PC-9 (cell line): Measurements from ENCODE around the gene SPDYE16. TPM values are rescaled to one million over a fixed set of nuclear protein-coding genes. Genes with fewer than 3 reads are reported as not detected.
"Not testable (repeated sequence)": the region's sequence is repeated elsewhere in the genome, so short reads cannot be mapped to it uniquely, and the experiment has no call there.

Experiments
- BruUV-seq: library from RNA; stranded (reverse); fragments of 400-500 nt; replicated peaks from 2 replicates; lab custom pipeline; 2021; lab: Mats Ljungman, UMichigan
- CTCF ChIA-PET: fragments of 300-600 bp; sonication (Branson Sonifier 250); formaldehyde crosslinking; loops from one replicate; lab custom pipeline; 2022; ENCODE audit warnings: antibody characterized with exemption; lab: Charles Lee
- POLR2A ChIA-PET: fragments of 300-600 bp; sonication (Branson Sonifier 250); formaldehyde crosslinking; loops from one replicate; lab custom pipeline; 2022; ENCODE audit warnings: antibody characterized with exemption; ENCODE audit not compliant: unreplicated experiment; lab: Charles Lee
- DNase-seq, 2 experiments: peaks; one replicate each; pipeline versions ENCODE4 v3.0.0 to v3.0.0-alpha.2; 2015 to 2022; ENCODE audit warnings: mixed read lengths in 1 of 2
- H2AFZ ChIP-seq: fragments of 200-600 bp; sonication (generic); 2 replicates; pipeline ENCODE4 v1.8.1; 2017; ENCODE audit warnings: antibody characterized with exemption
- H3F3A ChIP-seq: fragments of 200-600 bp; sonication (generic); 2 replicates; pipeline ENCODE4 v1.8.1; 2017; ENCODE audit warnings: antibody characterized with exemption, mild to moderate bottlenecking, low read depth; ENCODE audit not compliant: insufficient read depth
- H3K27ac ChIP-seq: fragments of 200-600 bp; sonication (generic); 2 replicates; pipeline ENCODE4 v1.6.1; 2016; ENCODE audit warnings: mixed run types
- H3K27me3 ChIP-seq: fragments of 200-600 bp; sonication (generic); 2 replicates; pipeline ENCODE4 v1.6.1; 2016; ENCODE audit warnings: low read depth, mixed run types; ENCODE audit not compliant: insufficient read depth
- H3K36me3 ChIP-seq: fragments of 200-600 bp; sonication (generic); 2 replicates; pipeline ENCODE4 v1.6.1; 2016; ENCODE audit warnings: low read depth, mixed run types
- H3K4me1 ChIP-seq: fragments of 200-600 bp; sonication (generic); replicated peaks from 2 replicates; pipeline ENCODE4 v1.6.1; 2016; ENCODE audit warnings: mixed run types; ENCODE audit not compliant: insufficient read depth
- H3K4me2 ChIP-seq: fragments of 200-600 bp; sonication (generic); 2 replicates; pipeline ENCODE4 v1.6.1; 2017; ENCODE audit warnings: mixed run types
- H3K4me3 ChIP-seq: fragments of 200-600 bp; sonication (generic); 2 replicates; pipeline ENCODE4 v1.6.1; 2016; ENCODE audit warnings: mixed run types
- H3K79me2 ChIP-seq: fragments of 200-600 bp; sonication (generic); 2 replicates; pipeline ENCODE4 v1.6.1; 2017; ENCODE audit warnings: low read depth, mixed run types
- H3K9me2 ChIP-seq: fragments of 200-600 bp; sonication (generic); 2 replicates; pipeline ENCODE4 v1.8.1; 2017; ENCODE audit warnings: mild to moderate bottlenecking; ENCODE audit not compliant: insufficient read depth
- H3K9me3 ChIP-seq: fragments of 200-600 bp; sonication (generic); 2 replicates; pipeline ENCODE4 v1.8.1; 2016; ENCODE audit warnings: low read depth; ENCODE audit not compliant: insufficient read depth
- H4K20me1 ChIP-seq: fragments of 200-600 bp; sonication (generic); 2 replicates; pipeline ENCODE4 v1.8.1; 2017; ENCODE audit not compliant: insufficient read depth
- EZH2 ChIP-seq: fragments of 200-600 bp; sonication (generic); IDR thresholded peaks from 2 replicates; pipeline ENCODE4 v1.8.0; 2017; ENCODE audit warnings: antibody characterized with exemption, low read depth
- intact Hi-C: fragments of 100-400 bp; cut with micrococcal nuclease; formaldehyde crosslinking; loops from one replicate; pipeline ENCODE4 v1.10.0; 2022; ENCODE audit not compliant: unreplicated experiment
- total RNA-seq: library from RNA; stranded (reverse); gene quantifications from 2 replicates; pipeline ENCODE4 v1.2.3, GENCODE V29; 2021
- TF ChIP-seq, protein P1 (sequence below): fragments of 200-600 bp; sonication (generic); conservative IDR thresholded peaks from 2 replicates; pipeline ENCODE4 v1.6.1; 2017; ENCODE audit warnings: mixed run types, antibody characterized with exemption, mild to moderate bottlenecking, moderate library complexity

Gene SPDYE16
- total RNA-seq, 1 experiment from 2014 or later, result not detected

DNA sequence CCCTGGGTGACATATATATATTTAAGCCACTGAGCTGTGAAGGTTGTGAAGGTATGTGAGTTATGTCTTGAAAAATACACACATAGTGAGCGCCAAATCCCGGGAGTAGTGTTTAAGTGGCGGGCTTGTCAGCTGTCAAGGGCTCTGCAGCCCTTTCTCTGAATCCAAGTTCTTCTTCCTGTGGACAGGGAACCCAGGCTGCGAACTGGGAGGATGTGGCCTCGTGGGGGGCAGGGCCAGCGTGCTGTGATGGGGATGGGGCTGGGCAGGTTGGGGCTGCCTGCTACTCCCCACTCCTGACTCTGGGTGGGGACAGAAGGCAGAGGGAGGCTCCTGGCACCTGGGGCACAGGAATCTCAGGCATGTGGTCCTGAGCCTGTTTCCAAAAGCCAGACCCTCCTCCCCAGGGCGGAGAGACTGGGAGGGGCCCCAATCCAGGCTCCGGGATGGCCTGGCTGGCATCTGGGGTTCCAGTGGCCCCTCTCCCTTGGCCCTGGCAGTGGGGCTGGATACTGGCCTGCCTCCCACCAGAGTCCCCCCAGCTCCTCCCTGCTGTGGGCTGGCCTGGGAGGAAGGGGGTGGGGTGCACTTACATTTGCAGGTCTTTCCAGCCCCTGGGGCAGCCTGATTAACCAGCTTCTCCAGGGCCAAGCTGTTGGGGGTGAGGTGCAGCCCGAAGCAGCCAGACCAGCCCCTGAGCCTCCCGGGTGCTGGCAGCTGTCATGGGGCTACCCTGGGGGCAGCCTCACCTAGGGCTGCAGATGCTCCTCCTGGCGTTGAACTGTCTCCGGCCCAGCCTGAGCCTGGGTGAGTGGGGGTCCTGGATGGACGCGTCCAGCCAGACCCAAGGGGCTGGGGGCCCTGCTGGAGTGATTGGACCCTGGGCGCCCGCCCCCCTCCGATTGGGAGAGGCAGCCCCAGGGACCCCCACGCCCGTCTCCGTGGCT, 32.9 kb downstream of the SPDYE16 start, which contains the start of gene UPK3B:
Gene UPK3B (plus strand): TSS at position 622 of the 947 bp plus-strand sequence. CDS start 101 bp downstream, at position 723.
- BruUV-seq, result TSS peak; percentile 34
- H3K4me3 ChIP-seq, result peak within 1 kb of the TSS; percentile 44
- no peak within 1 kb of the TSS for H2AFZ ChIP-seq
- intact Hi-C loops, result loop anchor here (2.0 to 5.0 kb wide), 2 partner anchors 87 to 193 kb away; no protein-coding TSS in a partner anchor
- H3K36me3 ChIP-seq, result no peaks in the 10 kb centered on the region; the same call in 1 of the 2 replicates
- no peaks in the 10 kb centered on the region for H3K9me2 ChIP-seq
- H4K20me1 ChIP-seq, result no peaks in the 10 kb centered on the region
- H3K4me2 ChIP-seq, result peak within 1 kb of the TSS; percentile 82
- ChIA-PET CTCF (interaction anchor here (1.6 kb wide), 1 partner anchor 150 kb away, joined by 14 read pairs; no protein-coding TSS in a partner anchor), POLR2A (interaction anchor here (0.7 kb wide), 3 partner anchors 151 to 603 kb away, joined by 3 to 4 read pairs (median 3); partner anchors contain the start of gene YWHAG)
- H3K79me2 ChIP-seq, result no peaks in the 10 kb centered on the region
- peaks cover 28% of the 10 kb centered on the region for H3K4me1 ChIP-seq
- no peak for TF ChIP-seq EZH2
- TF ChIP-seq, protein P1, sequence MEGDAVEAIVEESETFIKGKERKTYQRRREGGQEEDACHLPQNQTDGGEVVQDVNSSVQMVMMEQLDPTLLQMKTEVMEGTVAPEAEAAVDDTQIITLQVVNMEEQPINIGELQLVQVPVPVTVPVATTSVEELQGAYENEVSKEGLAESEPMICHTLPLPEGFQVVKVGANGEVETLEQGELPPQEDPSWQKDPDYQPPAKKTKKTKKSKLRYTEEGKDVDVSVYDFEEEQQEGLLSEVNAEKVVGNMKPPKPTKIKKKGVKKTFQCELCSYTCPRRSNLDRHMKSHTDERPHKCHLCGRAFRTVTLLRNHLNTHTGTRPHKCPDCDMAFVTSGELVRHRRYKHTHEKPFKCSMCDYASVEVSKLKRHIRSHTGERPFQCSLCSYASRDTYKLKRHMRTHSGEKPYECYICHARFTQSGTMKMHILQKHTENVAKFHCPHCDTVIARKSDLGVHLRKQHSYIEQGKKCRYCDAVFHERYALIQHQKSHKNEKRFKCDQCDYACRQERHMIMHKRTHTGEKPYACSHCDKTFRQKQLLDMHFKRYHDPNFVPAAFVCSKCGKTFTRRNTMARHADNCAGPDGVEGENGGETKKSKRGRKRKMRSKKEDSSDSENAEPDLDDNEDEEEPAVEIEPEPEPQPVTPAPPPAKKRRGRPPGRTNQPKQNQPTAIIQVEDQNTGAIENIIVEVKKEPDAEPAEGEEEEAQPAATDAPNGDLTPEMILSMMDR, result no peak; the same call in 1 of the 2 replicates
- peak within 1 kb of the TSS; percentile 48 for H3K27ac ChIP-seq
- peak; percentile 85 to 95 for DNase-seq
- no peaks in the 10 kb centered on the region for H3K9me3 ChIP-seq
- peaks cover 38% of the 10 kb centered on the region for H3F3A ChIP-seq
- H3K27me3 ChIP-seq, result no peaks in the 10 kb centered on the region

GRCh38 chr7:76507723-76508406, 35.2 kb downstream of the SPDYE16 start:
- intact Hi-C loops, result loop anchor here (2.0 kb wide), 1 partner anchor 491 kb away; no protein-coding TSS in a partner anchor
- Histone ChIP-seq H3F3A (peaks cover 38% of the 10 kb centered on the region), H3K9me2 (no peaks in the 10 kb centered on the region), H3K9me3 (no peaks in the 10 kb centered on the region), H3K4me1 (peaks cover 20% of the 10 kb centered on the region), H3K4me2 (no peak overlapping the region), H3K27me3 (no peaks in the 10 kb centered on the region), H2AFZ (no peak overlapping the region), H3K36me3 (no peaks in the 10 kb centered on the region; the same call in 1 of the 2 replicates), H3K27ac (no peak overlapping the region), H3K79me2 (no peaks in the 10 kb centered on the region), H3K4me3 (no peak overlapping the region), H4K20me1 (no peaks in the 10 kb centered on the region)
- POLR2A ChIA-PET, result no interaction called here
- peak in 1 of 2 experiments; percentile 35 for DNase-seq
- BruUV-seq, result no TSS peak
- no peak for TF ChIP-seq EZH2
- TF ChIP-seq, protein P1, result no peak
- CTCF ChIA-PET, result no interaction called here

- BruUV-seq, H3K79me2 ChIP-seq, H3K27ac ChIP-seq, H3K27me3 ChIP-seq, CTCF ChIA-PET, H3K36me3 ChIP-seq, H4K20me1 ChIP-seq, H3K9me2 ChIP-seq, H3K9me3 ChIP-seq, H3K4me2 ChIP-seq, H3K4me3 ChIP-seq, H2AFZ ChIP-seq, DNase-seq: not testable (repeated sequence)
- intact Hi-C loops, result loop anchor here (2.0 kb wide), 1 partner anchor 492 kb away; no protein-coding TSS in a partner anchor
- peaks cover 38% of the 10 kb centered on the region for H3F3A ChIP-seq
- H3K4me1 ChIP-seq, result peaks cover 17% of the 10 kb centered on the region
- POLR2A ChIA-PET, result interaction anchor here (0.6 kb wide), 1 partner anchor 212 kb away, joined by 7 read pairs; no protein-coding TSS in a partner anchor
Measured at GRCh38 chr7:76506643-76507042, 36.5 kb downstream of the SPDYE16 start.
